Stimulated activated CD4-positive, alpha-beta T cell treated with anti-CD3 and anti-CD28 coated beads, TNF-alpha, amount 100 ng/mL, for 24 hours (primary cell): ENCODE results near the gene ADGRF5.
"Not testable (repeated sequence)": the region's sequence is repeated elsewhere in the genome, so short reads cannot be mapped to it uniquely, and the experiment has no call there.

ENCODE experiments used
- DNase-seq, 3 experiments: peaks; one replicate each; pipeline ENCODE4 v3.0.0-alpha.2; 2020; ENCODE audit warnings: low read depth in 3 of 3

Gene ADGRF5

DNA sequence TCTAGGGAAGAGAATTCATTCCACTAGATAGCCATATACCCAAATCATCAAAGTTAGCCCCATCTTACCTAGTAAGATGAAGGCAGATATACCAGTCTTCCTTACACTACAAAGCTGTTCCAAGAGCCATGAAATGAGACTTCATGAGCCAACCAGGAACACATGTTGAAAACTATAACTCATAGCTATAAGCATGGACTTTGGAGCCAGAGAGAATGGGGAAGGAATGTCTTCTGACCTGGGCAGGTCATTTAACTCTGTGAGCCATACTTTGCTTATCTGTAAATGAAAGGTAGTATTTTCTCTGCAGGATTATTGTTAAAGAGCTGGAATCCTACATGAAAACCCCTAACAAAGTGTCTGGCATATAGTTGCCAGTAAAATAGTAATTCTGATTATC is 27.3 kb downstream of the ADGRF5 start:
- no peak for DNase-seq

DNA sequence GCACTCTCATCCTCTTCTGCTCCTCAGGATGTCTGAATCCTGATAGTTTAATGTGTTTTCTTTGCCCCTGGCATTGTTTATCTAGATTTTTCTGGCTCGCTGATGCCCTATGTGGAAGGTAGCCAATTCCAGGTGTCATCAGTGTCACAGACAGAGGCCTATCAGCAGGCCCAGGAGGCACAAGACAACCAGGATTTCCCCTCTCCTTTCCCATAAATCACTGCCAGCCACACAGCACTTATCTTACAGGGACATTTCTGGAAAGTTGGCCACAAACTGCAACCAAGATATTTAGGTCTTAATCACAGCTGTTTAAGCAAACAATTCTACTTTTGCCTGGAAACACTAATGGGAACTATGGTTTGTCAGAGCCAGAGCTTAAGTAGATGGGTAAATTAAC is 28.1 kb downstream of the ADGRF5 start:
- DNase-seq = no peak

DNA sequence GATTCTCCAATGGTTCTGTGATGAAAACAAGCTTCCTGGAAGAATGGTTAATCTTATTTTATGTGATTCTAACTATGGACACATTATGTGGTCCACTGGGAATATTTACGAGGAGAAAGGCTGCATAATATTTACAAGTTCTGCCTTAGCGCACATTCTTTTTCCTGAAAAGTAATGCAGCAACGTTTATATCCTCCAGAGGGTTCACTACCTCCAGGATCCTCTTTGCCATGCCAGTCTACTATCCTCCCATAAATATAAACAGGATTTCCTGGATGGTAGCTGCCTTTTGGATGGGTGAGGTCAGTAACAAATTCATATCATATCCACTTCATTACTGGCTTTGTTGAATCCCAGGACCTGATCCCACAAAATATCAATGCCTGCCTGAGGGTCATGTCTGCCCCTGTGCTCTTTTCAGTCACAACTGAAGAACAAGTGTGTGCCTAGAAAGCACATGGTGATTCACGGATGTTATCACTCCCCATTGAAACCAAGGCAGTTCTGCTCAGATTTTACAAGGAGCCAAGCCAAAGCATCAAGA is 30.4 kb downstream of the ADGRF5 start:
- no peak for DNase-seq

DNA sequence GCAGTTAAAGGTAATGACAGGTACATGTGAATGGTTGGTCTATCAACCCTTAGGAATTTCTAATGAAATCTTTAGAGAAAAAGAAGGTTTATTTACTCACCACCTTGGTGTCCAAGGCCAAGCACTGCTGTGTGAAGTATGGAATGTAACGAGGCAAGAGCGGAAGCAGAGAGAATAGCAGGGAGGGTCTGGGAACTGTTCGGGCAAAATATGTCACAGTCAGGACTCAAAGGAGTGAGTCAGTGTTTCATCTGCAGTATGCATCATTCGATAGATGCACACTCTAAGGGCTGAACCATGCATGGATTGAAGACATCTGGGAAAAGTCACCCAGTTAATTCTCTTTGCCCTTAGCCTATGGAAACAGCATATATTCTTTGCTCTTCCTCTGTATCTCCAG is 33.2 kb downstream of the ADGRF5 start:
- DNase-seq = no peak

DNA sequence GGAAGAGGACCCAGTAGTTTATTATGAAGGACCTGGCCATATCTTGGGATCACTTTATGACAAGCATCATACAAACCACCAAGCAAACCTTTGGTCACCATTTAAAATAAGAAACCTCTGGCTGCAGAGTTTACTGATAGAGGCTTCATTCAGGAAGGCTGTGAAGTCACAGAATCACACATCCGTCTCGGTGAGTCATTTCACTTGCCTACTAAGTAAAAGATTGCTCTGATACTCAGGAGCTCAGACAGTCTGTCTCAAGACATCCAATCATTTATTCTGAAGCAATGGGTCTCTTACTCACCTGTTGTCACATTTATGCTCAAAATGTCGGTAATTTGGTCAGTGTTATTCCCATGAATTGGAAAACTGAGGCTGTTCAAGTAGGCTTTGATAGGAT is 33.7 kb downstream of the ADGRF5 start:
- no peak for DNase-seq

DNA sequence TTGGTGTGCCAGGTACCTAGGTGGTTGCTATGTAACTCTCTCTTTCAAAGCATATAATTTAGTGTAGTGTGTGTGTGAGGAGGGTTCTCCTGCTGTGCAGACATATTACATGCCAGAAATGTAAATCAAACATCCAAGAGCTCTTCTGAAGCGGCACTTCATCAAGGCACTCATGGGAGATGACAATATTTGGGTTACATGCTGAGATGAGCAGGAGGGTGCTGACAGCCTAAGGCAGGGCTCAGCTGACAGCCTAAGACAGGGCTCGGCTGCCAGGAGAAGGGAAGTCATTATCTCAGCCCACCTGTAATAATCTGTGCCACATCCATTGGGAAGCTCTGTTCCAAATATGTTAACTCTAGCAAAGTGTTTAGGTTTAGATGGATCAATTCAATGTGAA is 39.1 kb downstream of the ADGRF5 start:
- no peak for DNase-seq

DNA sequence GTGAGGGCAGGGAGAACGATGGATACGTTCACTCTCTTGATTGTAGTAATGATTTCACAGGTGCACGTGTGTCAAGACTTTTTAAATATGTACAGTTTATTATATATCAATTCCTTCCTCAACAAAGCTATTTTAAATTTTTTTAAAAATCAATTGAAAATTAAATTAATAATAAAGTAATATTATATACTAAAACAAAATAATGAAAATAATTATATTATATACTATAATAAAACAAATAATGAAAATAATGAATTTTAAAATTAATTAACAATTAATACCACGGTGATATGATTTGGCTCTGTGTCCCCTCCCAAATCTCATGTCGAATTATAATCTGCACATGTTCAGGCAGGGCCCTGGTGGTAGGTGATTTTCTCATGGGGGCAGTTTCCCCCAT is 42.7 kb downstream of the ADGRF5 start:
- no peak for DNase-seq

DNA sequence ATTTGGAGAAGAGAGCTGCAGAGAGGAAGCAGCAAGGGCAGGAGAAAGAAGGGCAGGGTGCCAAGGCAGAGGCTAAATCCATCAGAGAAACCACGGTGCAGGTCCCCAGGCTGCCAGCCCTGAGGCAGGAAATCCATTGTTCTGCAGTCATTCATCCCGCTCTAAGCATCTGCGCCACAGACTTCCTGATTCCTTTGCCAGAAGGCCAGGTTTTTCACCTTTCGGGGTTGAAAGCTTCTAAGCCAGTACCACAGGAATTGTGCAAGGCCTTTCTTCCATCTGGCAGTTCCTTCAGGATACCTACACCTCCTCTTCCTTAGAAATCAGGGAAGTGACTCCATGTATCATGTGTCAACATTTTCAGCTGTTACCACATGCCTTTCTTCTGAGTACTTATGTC is 45.6 kb downstream of the ADGRF5 start:
- DNase-seq = no peak

DNA sequence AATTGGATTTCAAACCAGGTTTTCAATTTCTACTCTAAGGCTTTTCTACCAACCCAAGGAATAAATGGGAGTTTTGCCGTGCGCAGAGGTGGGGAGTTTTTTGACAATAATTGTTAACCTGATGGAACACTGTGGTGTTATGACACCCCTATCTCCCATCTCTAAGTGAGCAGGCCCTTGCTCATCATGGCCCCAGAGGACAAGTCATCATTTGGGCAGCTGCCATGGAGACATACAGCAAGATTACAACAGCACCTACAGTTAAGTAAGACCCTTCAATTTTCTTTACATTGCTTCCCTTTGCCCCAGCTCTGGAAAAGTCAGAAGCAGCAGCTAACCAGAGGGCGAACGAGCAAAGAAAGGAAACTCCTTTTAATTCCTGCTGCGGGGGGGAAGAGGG is 54.3 kb downstream of the ADGRF5 start:
- no peak for DNase-seq

DNA sequence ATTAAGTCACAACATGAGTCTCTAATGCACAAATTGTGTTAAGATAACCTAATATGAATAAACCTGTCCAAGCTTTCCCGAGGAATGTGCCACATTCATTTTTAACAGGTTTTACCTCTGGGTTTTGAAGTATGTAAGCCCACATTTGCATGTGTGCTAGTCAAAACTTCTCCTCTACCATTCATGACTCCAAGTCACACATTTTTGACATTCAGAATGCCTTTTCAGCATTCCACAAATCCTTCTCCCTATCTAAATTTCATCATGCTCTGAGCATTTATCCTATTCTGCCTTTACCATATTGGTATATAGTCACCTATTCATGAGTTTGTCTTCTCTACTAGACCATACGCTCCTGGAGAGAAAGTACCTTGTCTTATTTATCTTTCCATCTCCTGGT is 56.5 kb downstream of the ADGRF5 start:
- no peak for DNase-seq

DNA sequence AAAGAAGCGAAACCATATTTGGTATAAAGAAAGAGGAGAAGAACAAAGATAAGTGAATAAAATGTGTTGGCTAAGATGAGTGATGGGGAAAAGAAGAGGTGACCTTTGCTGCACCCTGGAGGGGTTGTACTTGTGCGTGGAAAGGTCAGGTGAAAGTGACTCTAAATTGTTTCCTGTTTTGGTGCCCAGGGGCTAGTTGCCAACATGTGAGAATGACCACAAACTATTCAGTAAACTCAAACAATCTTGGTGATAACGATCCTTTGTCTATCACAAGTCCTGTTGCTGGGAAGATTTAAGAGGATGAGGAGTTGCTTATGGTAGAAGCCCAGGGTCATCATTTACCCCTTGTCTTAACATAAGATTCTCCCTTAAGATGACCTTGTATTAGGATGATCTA is 57.9 kb downstream of the ADGRF5 start:
- no peak for DNase-seq

DNA sequence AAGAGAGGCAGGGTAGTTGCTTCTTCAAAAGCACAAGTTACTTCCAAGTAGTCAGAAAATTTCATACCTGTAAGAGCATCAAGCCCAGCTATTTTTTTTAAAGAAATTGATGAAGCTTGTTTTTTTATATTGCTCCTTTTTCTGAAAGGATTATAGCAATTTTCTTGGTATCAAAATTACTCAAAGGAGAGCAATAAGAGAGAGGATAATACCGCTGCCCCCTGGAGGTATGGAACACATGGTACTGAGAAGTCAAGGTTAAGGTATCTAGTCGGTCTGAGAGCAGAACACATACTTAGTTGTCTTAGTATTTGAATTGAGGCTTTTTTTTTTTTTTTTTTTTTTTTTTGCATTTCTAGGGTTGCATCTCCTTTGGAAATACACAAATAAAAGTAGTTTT is 59.4 kb downstream of the ADGRF5 start:
- no peak for DNase-seq

DNA sequence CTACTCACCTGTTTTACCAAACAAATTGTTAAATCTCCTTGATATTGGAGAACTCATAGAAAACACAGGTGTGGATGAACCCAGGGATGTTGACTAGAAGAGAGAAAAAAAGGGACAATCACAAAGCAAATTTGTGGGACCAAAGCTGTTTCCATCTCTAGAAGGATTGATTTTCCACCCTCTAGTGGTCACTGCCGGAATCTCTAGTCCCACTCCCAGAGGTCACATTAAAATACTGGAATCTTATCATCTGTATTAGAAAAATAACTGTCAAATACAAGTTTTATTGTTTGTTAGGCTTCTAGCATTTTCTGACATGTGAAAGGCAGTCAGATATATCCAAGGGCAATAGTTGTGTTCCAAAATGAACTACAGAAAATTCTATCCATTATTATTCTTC is 65.8 kb downstream of the ADGRF5 start:
- DNase-seq = peak in 1 of 3 experiments; percentile 5

DNA sequence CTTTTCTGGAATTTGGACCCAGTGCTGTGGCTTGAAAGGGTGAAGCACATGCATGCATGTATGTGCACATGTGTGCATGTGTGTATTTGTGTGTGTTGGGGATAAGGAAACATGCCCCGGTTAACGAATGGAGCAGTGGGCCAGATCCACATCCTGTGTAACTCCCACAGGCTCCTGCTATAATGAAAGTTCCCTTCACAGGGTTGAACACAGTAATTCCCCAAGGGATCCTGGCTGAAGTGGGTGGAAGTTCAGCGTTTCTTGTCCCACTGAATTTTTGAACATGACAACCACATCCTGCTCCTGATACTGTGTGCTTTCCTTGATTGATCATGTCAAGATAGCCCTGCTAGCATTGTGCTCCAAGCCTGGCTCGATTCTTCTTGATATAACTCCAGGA is 70.2 kb downstream of the ADGRF5 start:
- DNase-seq = not testable (repeated sequence)

DNA sequence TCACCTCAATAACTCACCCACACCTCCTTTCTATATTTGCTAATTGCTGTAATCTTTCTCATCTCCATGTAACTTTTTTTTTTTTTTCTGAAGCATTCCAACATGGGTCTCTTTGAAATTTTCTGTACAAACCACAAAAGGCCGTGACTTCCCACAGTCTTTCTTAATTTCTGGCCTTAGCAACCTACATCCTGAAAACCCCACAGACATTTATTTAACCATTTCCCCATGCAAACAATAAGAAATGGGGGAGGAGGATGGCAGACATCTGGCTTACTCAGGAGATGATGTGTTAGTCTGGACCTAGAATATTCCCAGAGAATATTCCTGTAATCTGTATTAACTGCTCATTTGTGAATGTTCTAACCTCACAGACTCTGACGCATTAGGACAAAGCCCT is 70.9 kb downstream of the ADGRF5 start:
- DNase-seq = no peak

DNA sequence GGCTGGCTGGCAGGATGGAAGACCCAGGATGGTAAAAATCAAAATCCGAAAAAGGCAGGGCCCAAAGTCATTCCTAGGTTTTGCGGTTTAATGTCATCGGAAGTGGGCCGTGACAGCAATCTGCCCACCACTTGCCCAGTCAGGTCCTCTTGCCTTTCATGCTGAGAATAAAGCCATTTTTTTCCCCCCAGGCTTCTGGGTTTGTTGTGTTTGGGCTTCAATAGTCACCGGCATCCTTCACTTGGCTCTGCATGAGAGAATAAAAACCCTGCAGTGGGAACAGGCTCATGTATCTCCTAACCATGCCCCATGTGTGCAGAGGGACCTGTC is 72.4 kb downstream of the ADGRF5 start:
- no peak for DNase-seq

DNA sequence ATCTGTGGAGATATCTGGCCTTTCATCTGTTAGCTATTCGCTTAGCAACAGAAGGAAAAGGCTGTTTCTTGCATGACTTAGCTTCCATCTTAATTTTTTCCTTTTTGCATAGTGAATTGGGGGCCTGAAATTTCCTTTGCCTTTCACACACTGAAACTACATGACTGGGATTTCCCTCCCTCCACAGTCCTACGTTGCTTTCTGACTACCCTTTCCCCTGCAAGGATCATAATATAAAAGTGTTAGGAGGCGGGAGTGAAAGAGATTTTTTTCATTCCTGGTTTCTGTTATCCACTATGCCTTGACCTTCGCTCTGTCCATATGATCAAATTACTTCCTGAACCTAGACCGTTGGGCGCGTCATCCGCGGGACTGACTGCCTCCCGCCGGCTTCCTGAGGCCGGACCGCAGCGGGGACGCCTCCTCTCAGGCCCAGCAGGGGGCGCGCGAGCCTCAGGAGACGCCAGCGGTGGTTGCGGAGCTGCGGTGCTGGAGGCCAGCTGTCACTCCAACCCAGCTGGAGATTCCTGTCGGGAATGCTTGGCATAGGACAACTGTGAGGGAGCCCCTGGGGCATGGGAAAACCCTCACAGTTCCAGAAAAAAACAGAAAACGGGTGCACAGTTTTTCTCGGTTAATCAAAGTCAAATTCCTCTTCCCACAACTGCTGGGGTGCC is 72.9 kb downstream of the ADGRF5 start:
- peak; percentile 1 to 56 (median 43) for DNase-seq

DNA sequence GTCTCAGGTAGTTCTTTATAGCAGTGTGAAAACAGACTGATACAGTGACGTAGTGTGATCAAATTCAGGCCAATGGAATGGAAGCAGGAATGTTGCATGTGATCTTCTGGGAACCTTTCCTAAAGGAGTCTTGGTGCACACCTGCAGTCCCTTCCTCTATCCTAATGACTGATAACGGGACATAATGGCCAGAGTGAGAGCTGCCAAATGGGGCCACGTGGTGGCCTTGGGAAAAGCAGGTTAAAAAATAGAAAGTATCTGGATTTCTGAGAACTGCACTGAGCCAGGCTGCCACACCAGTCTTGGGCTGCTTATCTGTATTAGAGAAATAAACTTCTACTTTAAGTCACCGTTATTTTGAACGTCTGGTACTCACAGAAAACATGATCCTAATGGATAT is 76.6 kb downstream of the ADGRF5 start:
- DNase-seq = no peak

DNA sequence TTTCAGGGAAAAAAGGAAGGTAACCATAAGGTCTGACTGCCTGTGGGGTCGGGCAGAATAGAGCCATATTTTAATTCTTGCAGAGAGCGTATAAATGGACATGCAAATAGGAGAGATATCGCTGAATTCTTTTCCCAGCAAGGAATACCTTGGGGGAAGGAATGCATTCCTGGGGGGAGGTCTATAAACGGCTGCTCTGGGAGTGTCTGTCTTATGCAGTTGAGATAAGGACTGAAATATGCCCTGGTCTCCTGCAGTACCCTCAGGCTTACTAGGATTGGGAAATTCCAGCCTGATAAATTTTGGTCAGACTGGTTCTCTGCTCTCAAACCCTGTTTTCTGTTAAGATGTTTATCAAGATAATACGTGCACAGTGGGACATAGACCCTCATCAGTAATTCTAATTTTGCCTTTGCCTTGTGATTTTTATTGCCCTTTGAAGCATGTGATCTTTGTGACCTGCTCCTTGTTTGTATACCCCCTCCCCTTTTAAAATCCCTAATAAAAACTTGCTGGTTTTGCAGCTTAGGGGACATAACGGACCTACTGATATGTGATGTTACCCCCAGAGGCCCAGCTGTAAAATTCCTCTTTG is 79.4 kb downstream of the ADGRF5 start:
- not testable (repeated sequence) for DNase-seq

DNA sequence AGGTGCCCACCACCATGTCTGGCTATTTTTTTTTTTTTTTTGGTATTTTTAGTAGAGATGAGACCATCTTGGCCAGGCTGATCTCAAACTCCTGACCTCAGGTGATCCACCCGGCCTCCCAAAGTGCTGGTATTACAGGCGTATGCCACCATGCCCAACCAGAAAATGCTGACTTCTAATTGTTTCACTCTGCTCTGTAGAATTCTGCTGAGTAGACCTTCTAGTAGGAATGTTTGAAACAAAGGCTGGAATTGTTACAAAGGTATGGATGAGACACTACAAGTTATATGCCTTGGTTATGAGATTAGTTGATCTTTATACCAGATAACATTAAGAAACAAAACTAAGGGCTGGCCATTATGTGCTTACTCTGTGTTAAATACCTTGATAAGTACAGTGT is 83.7 kb downstream of the ADGRF5 start:
- no peak for DNase-seq

DNA sequence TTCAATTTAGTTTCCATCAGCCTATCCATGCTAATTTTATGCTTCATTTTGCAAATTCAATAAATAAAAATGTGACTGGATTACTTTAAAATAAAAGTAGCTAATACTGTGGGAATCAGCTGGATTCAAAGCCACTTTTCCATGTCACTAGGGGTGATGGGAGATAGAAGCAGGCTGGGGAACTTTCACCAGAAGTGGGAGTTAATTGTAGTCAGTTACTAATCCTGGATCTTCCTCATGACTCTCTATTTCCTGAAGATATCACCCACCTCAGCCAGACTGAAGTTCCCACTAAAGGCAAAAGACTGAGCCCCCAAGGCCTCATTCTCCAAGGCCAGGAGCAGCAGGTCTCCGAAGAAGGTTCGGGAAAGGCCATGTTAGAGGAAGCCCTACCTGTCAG is 86.7 kb downstream of the ADGRF5 start:
- not testable (repeated sequence) for DNase-seq

DNA sequence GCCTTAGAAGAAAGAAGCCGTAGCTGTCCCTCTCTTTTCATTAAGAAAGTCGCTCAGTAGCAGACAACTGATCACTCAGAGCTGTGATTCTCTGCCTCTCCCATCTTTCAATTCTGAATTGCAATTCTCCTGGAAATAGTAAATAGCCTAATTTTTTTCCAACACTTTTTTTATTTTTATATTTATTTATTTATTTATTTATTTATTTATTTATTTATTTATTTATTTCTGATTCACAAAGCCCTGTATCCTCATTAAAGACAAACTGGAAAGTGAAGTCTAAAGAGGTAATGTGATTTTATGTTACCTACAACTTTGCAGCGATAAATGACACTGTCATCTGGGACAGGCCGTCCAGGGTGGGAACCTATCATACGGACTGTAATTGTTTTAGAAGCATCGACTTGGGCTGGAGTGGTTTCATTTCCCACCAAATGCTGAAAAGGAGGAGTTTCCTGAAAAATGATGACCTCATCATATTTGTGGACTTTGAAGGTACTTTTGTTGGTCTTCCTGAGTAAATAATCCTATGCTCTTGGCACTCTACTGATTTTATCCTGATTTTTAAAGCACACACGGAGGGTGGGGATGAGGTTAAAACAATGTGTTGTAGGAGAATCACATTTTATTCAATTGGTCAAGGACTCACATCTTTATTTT is 87.4 kb downstream of the ADGRF5 start:
- DNase-seq = not testable (repeated sequence)

DNA sequence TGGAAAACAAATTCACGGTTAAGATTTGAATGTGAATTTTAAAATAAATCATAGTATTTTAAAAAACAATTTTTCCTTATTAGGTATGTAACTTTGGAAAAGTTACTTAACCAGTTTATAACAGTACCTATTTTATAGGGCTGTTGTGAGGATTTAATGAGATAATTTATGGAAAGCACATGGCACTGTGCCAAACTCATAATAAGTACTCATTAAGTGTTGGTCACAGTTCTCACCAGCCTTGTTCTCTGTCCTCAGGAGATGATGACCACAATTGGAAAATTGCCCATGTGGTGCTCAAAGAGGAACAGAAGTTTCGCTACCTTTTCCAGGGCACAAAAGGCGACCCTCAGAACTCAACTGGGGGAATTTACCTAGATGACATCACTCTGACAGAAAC is 88.9 kb downstream of the ADGRF5 start:
- no peak for DNase-seq
